HL-60 (cell line): ENCODE results near the gene MTCH1.

Source experiments
- POLR2AphosphoS5 ChIP-seq: IDR thresholded peaks from 2 replicates; pipeline ENCODE4 v1.6.1; 2012; ENCODE audit warnings: low read depth
- TF ChIP-seq, protein P1 (sequence below): IDR thresholded peaks from one replicate; pipeline ENCODE4 v1.5.1; 2011; ENCODE audit warnings: low read length, control low read depth, inconsistent platforms; ENCODE audit not compliant: insufficient read depth

DNA sequence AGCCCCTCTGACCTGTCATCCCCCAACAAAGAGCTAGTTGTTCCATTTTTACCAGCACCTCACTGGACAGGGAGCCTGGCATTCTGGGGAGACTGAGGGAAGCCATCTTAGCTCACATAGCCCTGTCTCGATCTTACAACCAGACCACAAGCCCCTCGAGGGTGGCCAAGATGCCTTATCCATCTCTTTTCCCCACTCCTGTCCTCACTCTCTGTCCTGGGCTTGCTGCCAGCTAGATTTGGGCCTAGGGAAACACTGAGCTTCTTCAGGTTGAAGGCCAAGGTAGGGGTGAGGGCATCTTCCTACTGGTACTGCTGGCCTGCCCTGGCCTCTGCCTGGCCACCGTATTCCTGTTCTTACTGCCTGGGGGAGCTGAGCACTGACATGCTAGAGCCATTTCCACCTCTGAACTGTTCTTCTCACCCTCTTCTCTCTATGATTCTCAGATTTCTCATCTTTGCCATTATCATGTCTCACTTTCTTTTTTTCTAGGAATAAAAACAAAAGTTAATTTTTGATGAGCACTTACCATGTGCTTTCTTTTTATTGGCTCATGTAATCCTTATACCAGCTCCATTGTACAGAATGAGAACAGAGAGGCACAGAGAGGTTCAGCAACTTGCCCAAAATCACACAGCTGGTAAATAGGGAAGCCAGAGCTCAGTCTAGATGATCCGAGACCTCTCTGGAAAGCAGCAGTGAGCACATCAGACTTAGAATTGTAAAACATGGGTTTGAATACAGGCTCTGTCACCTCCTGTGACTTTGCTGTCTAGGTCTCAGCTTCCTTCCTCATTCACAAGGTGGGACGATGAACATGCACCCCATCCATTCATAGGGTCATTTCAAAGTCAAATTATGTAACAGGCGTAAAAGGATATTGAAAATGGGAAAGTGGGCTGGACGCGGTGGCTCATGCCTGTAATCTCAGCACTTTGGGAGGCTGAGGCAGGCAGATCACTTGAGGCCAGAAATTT is 48.1 kb upstream of the MTCH1 start:
- TF ChIP-seq, protein P1, sequence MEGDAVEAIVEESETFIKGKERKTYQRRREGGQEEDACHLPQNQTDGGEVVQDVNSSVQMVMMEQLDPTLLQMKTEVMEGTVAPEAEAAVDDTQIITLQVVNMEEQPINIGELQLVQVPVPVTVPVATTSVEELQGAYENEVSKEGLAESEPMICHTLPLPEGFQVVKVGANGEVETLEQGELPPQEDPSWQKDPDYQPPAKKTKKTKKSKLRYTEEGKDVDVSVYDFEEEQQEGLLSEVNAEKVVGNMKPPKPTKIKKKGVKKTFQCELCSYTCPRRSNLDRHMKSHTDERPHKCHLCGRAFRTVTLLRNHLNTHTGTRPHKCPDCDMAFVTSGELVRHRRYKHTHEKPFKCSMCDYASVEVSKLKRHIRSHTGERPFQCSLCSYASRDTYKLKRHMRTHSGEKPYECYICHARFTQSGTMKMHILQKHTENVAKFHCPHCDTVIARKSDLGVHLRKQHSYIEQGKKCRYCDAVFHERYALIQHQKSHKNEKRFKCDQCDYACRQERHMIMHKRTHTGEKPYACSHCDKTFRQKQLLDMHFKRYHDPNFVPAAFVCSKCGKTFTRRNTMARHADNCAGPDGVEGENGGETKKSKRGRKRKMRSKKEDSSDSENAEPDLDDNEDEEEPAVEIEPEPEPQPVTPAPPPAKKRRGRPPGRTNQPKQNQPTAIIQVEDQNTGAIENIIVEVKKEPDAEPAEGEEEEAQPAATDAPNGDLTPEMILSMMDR, result no peak
- TF ChIP-seq POLR2AphosphoS5, result no peak
